ENCODE results near the gene OR2T35. TPM values are rescaled to one million over a fixed set of nuclear protein-coding genes. Genes with fewer than 3 reads are reported as not detected.
A peak's percentile ranks its signal among the peaks of the same experiment; 100 is the strongest.

OR2T35 gene
- total and polyA plus RNA-seq, 2 experiments from 2014 or later: not detected

GRCh38 chr1:248681651-248682050 is 36.6 kb upstream of the OR2T35 start:
- TF ChIP-seq CREB1 (CRISPR knock-in tag; IDR thresholded peaks at IDR 0.05; ENCODE audit: low read depth): no peak
- no peak for TF ChIP-seq ZNF462 (CRISPR knock-in tag; IDR thresholded peaks at IDR 0.05)
- TF ChIP-seq ZNF331 (CRISPR knock-in tag; IDR thresholded peaks at IDR 0.05; ENCODE audit: low read depth): no peak
- TF ChIP-seq POLR2AphosphoS5 (IDR thresholded peaks at IDR 0.05; ENCODE audit: low read depth): no peak
- no peak for TF ChIP-seq NANOG (IDR thresholded peaks at IDR 0.05; ENCODE audit: borderline replicate concordance)
- no peak overlapping the region for H3K4me2 ChIP-seq
- H3K4me1 Mint-ChIP-seq: no peaks in the 10 kb centered on the region
- ATAC-seq (no peak), DNase-seq (ENCODE audit: low spot score) (no peak)
- no peak overlapping the region for H3K4me3 ChIP-seq
- no peaks in the 10 kb centered on the region for H3F3A ChIP-seq (replicated peaks; ENCODE audit: low read depth)
- H4K20me1 ChIP-seq (replicated peaks; ENCODE audit: insufficient read depth): no peaks in the 10 kb centered on the region
- H2AFZ ChIP-seq: no peak overlapping the region
- H3K4me3 Mint-ChIP-seq: no peak overlapping the region
- H3K36me3 Mint-ChIP-seq (ENCODE audit: low read depth): peaks cover 21% of the 10 kb centered on the region
- H3K9me3 Mint-ChIP-seq: peaks cover 79% of the 10 kb centered on the region
- no peaks in the 10 kb centered on the region for H3K27me3 ChIP-seq (ENCODE audit: insufficient read depth)
- H3K36me3 ChIP-seq (ENCODE audit: insufficient read depth): peaks cover 5% of the 10 kb centered on the region; the same call in 1 of the 2 replicates
- no peaks in the 10 kb centered on the region for H3K27me3 Mint-ChIP-seq (ENCODE audit: insufficient read depth, low read depth, poor library complexity)
- H3K4me1 ChIP-seq (ENCODE audit: insufficient read depth): no peaks in the 10 kb centered on the region
- H3K27ac Mint-ChIP-seq: no peak overlapping the region
- H3K79me2 ChIP-seq (replicated peaks; ENCODE audit: insufficient read depth): no peaks in the 10 kb centered on the region
- H3K27ac ChIP-seq (ENCODE audit: low read depth): no peak overlapping the region
- no peaks in the 10 kb centered on the region for H3K9me2 ChIP-seq (ENCODE audit: insufficient read depth)

- no peaks in the 10 kb centered on the region for H3F3A ChIP-seq (replicated peaks; ENCODE audit: low read depth)
- Mint-ChIP-seq H3K27me3 (ENCODE audit: insufficient read depth, low read depth, poor library complexity) (no peaks in the 10 kb centered on the region), H3K27ac (no peak overlapping the region), H3K4me1 (no peaks in the 10 kb centered on the region), H3K36me3 (ENCODE audit: low read depth) (peaks cover 7% of the 10 kb centered on the region; the same call in 1 of the 3 replicates), H3K4me3 (no peak overlapping the region), H3K9me3 (peaks cover 63% of the 10 kb centered on the region)
- ATAC-seq: no peak
- peaks cover 6% of the 10 kb centered on the region; the same call in 1 of the 2 replicates for H3K36me3 ChIP-seq (ENCODE audit: insufficient read depth)
- no peak overlapping the region for H3K4me3 ChIP-seq
- no peak overlapping the region for H3K27ac ChIP-seq (ENCODE audit: low read depth)
- no peaks in the 10 kb centered on the region for H3K79me2 ChIP-seq (replicated peaks; ENCODE audit: insufficient read depth)
- DNase-seq (ENCODE audit: low spot score): peak; percentile 20
- H2AFZ ChIP-seq: no peak overlapping the region
- H3K9me2 ChIP-seq (ENCODE audit: insufficient read depth): no peaks in the 10 kb centered on the region
- no peaks in the 10 kb centered on the region for H4K20me1 ChIP-seq (replicated peaks; ENCODE audit: insufficient read depth)
- H3K4me2 ChIP-seq: no peak overlapping the region
- no peaks in the 10 kb centered on the region for H3K4me1 ChIP-seq (ENCODE audit: insufficient read depth)
- H3K27me3 ChIP-seq (ENCODE audit: insufficient read depth): no peaks in the 10 kb centered on the region
- no peak for TF ChIP-seq REST (IDR thresholded peaks at IDR 0.05; ENCODE audit: unreplicated experiment)
Observed at GRCh38 chr1:248670003-248670402, 24.9 kb upstream of the OR2T35 start.

All from GM23338 (cell line).